ENCODE measurements around the gene PCDHB16.
"Not testable (repeated sequence)": the region's sequence is repeated elsewhere in the genome, so short reads cannot be mapped to it uniquely, and the experiment has no call there.

PCDHB16 gene

DNA sequence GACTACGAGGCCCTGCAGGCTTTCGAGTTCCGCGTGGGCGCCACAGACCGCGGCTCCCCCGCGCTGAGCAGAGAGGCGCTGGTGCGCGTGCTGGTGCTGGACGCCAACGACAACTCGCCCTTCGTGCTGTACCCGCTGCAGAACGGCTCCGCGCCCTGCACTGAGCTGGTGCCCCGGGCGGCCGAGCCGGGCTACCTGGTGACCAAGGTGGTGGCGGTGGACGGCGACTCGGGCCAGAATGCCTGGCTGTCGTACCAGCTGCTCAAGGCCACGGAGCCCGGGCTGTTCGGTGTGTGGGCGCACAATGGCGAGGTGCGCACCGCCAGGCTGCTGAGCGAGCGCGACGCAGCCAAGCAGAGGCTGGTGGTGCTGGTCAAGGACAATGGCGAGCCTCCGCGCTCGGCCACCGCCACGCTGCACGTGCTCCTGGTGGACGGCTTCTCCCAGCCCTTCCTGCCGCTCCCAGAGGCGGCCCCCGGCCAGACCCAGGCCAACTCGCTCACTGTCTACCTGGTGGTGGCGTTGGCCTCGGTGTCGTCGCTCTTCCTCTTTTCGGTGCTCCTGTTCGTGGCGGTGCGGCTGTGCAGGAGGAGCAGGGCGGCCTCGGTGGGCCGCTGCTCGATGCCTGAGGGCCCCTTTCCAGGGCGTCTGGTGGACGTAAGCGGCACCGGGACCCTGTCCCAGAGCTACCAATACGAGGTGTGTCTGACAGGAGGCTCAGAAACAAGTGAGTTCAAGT lies 2.1 kb downstream of the PCDHB16 start:
- DNase-seq (ENCODE audit: low read depth in 1 of 2, low spot score in 1 of 2), result not testable (repeated sequence)

GRCh38 chr5:141186897-141187512 lies 4.8 kb downstream of the PCDHB16 start, which contains the start of gene PCDHB9:
PCDHB9 (plus strand) TSS chr5:141187161; CDS start chr5:141187319, 158 bp downstream.
- DNase-seq (ENCODE audit: low read depth in 1 of 2, low spot score in 1 of 2), result no peak

DNA sequence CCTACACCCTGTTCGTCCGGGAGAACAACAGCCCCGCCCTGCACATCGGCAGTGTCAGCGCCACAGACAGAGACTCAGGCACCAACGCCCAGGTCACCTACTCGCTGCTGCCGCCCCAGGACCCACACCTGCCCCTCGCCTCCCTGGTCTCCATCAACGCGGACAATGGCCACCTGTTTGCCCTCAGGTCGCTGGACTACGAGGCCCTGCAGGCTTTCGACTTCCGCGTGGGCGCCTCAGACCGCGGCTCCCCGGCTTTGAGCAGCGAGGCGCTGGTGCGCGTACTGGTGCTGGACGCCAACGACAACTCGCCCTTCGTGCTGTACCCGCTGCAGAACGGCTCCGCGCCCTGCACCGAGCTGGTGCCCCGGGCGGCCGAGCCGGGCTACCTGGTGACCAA lies 6.5 kb downstream of the PCDHB16 start:
- not testable (repeated sequence) for DNase-seq (ENCODE audit: low read depth in 1 of 2, low spot score in 1 of 2)

GRCh38 chr5:141189131-141189530 lies 6.9 kb downstream of the PCDHB16 start:
- DNase-seq (ENCODE audit: low read depth in 1 of 2, low spot score in 1 of 2), result not testable (repeated sequence)

GRCh38 chr5:141192110-141192725 lies 10.0 kb downstream of the PCDHB16 start, which contains the start of gene PCDHB10:
PCDHB10 (plus strand) TSS chr5:141192353; CDS start chr5:141192553, 200 bp downstream.
- DNase-seq (ENCODE audit: low read depth in 1 of 2, low spot score in 1 of 2), result no peak

GRCh38 chr5:141194332-141194731 lies 12.1 kb downstream of the PCDHB16 start:
- DNase-seq (ENCODE audit: low read depth in 1 of 2, low spot score in 1 of 2), result not testable (repeated sequence)

GRCh38 chr5:141196363-141196762 lies 14.2 kb downstream of the PCDHB16 start:
- no peak for DNase-seq (ENCODE audit: low read depth in 1 of 2, low spot score in 1 of 2)

- DNase-seq (ENCODE audit: low read depth in 1 of 2, low spot score in 1 of 2), result no peak
These were observed 17.4 kb downstream of the PCDHB16 start, which contains the start of gene PCDHB11 for GRCh38 chr5:141199359-141200235. PCDHB11 (plus strand) TSS chr5:141199627; CDS start chr5:141199775, 148 bp downstream.

DNA sequence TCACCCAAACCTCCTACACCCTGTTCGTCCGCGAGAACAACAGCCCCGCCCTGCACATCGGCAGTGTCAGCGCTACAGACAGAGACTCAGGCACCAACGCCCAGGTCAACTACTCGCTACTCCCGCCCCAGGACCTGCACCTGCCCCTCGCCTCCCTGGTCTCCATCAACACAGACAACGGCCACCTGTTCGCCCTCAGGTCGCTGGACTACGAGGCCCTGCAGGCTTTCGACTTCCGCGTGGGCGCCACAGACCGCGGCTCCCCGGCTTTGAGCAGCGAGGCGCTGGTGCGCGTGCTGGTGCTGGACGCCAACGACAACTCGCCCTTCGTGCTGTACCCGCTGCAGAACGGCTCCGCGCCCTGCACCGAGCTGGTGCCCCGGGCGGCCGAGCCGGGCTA lies 18.9 kb downstream of the PCDHB16 start:
- not testable (repeated sequence) for DNase-seq (ENCODE audit: low read depth in 1 of 2, low spot score in 1 of 2)

- DNase-seq (ENCODE audit: low read depth in 1 of 2, low spot score in 1 of 2), result not testable (repeated sequence)
These were observed 19.5 kb downstream of the PCDHB16 start for GRCh38 chr5:141201646-141202045.

- no peak for DNase-seq (ENCODE audit: low read depth in 1 of 2, low spot score in 1 of 2)
These were observed 26.3 kb downstream of the PCDHB16 start, which contains the start of gene PCDHB12 for GRCh38 chr5:141208478-141208877. PCDHB12 (plus strand) TSS chr5:141208719; CDS start chr5:141208908, 189 bp downstream.

GRCh38 chr5:141210281-141210680 lies 28.1 kb downstream of the PCDHB16 start:
- DNase-seq (ENCODE audit: low read depth in 1 of 2, low spot score in 1 of 2), result not testable (repeated sequence)

DNA sequence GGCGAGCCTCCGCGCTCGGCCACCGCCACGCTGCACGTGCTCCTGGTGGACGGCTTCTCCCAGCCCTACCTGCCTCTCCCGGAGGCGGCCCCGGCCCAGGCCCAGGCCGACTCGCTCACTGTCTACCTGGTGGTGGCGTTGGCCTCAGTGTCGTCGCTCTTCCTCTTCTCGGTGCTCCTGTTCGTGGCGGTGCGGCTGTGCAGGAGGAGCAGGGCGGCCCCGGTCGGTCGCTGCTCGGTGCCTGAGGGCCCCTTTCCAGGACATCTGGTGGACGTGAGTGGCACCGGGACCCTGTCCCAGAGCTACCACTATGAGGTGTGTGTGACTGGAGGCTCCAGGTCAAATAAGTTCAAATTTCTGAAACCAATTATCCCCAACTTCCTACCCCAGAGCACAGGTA lies 28.7 kb downstream of the PCDHB16 start:
- DNase-seq (ENCODE audit: low read depth in 1 of 2, low spot score in 1 of 2), result not testable (repeated sequence)

DNA sequence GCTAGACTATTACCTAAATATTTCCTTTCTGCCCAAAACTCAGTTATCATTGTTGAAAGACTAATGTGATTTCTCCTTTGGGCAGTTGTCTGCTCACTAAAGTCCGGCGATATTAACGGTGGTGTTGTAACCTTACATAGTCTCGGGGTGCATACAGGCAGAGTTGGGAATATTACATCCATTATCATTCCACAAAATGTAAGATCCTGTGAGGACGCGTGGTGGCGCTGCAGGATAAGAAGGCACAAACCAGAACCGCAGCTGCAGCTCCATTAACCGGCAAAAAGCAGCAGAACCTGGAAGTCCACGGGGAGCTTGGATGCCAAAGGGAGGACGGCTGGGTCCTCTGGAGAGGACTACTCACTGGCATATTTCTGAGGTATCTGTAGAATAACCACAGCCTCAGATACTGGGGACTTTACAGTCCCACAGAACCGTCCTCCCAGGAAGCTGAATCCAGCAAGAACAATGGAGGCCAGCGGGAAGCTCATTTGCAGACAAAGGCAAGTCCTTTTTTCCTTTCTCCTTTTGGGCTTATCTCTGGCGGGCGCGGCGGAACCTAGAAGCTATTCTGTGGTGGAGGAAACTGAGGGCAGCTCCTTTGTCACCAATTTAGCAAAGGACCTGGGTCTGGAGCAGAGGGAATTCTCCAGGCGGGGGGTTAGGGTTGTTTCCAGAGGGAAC lies 31.6 kb downstream of the PCDHB16 start, which contains the start of gene PCDHB13:
Gene PCDHB13 (plus strand): TSS at position 264 of the 684 bp plus-strand sequence. CDS start 205 bp downstream, at position 469.
- not testable (repeated sequence) for DNase-seq (ENCODE audit: low read depth in 1 of 2, low spot score in 1 of 2)

DNA sequence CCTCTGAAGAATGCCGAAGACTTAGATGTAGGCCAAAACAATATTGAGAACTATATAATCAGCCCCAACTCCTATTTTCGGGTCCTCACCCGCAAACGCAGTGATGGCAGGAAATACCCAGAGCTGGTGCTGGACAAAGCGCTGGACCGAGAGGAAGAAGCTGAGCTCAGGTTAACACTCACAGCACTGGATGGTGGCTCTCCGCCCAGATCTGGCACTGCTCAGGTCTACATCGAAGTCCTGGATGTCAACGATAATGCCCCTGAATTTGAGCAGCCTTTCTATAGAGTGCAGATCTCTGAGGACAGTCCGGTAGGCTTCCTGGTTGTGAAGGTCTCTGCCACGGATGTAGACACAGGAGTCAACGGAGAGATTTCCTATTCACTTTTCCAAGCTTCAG lies 32.4 kb downstream of the PCDHB16 start:
- DNase-seq (ENCODE audit: low read depth in 1 of 2, low spot score in 1 of 2), result not testable (repeated sequence)

DNA sequence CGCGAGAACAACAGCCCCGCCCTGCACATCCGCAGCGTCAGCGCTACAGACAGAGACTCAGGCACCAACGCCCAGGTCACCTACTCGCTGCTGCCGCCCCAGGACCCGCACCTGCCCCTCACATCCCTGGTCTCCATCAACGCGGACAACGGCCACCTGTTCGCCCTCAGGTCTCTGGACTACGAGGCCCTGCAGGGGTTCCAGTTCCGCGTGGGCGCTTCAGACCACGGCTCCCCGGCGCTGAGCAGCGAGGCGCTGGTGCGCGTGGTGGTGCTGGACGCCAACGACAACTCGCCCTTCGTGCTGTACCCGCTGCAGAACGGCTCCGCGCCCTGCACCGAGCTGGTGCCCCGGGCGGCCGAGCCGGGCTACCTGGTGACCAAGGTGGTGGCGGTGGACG lies 33.3 kb downstream of the PCDHB16 start:
- not testable (repeated sequence) for DNase-seq (ENCODE audit: low read depth in 1 of 2, low spot score in 1 of 2)

DNA sequence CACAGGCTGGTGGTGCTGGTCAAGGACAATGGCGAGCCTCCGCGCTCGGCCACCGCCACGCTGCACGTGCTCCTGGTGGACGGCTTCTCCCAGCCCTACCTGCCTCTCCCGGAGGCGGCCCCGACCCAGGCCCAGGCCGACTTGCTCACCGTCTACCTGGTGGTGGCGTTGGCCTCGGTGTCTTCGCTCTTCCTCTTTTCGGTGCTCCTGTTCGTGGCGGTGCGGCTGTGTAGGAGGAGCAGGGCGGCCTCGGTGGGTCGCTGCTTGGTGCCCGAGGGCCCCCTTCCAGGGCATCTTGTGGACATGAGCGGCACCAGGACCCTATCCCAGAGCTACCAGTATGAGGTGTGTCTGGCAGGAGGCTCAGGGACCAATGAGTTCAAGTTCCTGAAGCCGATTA lies 33.8 kb downstream of the PCDHB16 start:
- not testable (repeated sequence) for DNase-seq (ENCODE audit: low read depth in 1 of 2, low spot score in 1 of 2)

DNA sequence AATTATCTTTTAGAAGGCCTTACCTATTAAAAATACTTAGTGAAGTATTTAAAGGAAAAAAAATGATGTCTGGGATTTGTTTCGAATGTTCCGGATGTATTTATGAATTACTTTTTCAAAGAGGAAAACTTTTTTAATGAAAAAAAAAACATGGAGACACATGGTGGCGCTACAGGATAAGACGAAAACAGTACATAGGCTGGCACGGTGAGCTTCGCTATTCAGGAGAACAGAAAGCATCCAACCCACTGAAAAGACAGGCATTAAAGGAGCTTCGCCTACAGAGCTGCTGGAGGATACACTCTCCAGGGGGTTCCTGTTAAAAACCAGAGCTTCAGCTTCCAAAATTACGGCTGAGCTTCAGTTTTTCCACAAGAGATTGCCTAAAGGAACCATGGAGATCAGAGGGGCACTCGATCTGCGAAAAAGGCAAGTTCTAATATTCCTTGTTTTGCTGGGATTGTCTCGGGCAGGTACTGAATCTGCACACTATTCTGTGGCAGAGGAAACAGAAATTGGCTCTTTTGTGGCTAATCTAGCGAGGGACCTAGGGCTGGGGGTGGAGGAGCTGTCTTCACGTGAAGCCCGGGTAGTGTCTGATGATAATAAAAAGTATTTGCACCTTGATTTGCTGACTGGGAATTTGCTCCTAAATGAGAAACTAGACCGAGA lies 41.1 kb downstream of the PCDHB16 start, which contains the start of gene PCDHB14:
Gene PCDHB14 (plus strand): TSS at position 232 of the 672 bp plus-strand sequence. CDS start 163 bp downstream, at position 395.
- no peak for DNase-seq (ENCODE audit: low read depth in 1 of 2, low spot score in 1 of 2)

DNA sequence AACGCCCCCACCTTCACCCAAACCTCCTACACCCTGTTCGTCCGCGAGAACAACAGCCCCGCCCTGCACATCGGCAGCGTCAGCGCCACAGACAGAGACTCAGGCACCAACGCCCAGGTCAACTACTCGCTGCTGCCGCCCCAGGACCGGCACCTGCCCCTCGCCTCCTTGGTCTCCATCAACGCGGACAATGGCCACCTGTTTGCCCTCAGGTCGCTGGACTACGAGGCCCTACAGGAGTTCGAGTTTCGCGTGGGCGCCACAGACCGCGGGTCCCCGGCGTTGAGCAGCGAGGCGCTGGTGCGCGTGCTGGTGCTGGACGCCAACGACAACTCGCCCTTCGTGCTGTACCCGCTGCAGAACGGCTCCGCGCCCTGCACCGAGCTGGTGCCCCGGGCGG lies 42.7 kb downstream of the PCDHB16 start:
- DNase-seq (ENCODE audit: low read depth in 1 of 2, low spot score in 1 of 2), result not testable (repeated sequence)
